GM12878 (cell line): Measurements from ENCODE around the gene MPHOSPH6. TPM values are rescaled to one million over a fixed set of nuclear protein-coding genes. Genes with fewer than 3 reads are reported as not detected.
"Not testable (repeated sequence)": the region's sequence is repeated elsewhere in the genome, so short reads cannot be mapped to it uniquely, and the experiment has no call there.

Experiments used
- ATAC-seq: fragments of 200-7000 bp; cut with Tn5 transposase; 3 replicates; pipeline ENCODE4 v1.9.1; 2020; ENCODE audit warnings: mild to moderate bottlenecking, moderate library complexity
- BruUV-seq: library from RNA; stranded (reverse); fragments of 400-500 nt; replicated peaks from 2 replicates; lab custom pipeline; 2021; lab: Mats Ljungman, UMichigan
- CTCF ChIA-PET: fragments of 300-600 bp; sonication (Branson Sonifier 250); formaldehyde crosslinking; extraction: SDS; loops from one replicate; lab custom pipeline; 2021; ENCODE audit warnings: inconsistent platforms; lab: Yijun Ruan, JAX
- POLR2A ChIA-PET: fragments of 350-600 bp; formaldehyde crosslinking; extraction: SDS; loops from one replicate; lab custom pipeline; 2021; ENCODE audit warnings: inconsistent platforms; lab: Charles Lee
- RAD21 ChIA-PET: fragments of 300-600 bp; sonication (Branson Sonifier 250); formaldehyde crosslinking; loops from one replicate; lab custom pipeline; 2023; ENCODE audit warnings: antibody characterized with exemption; ENCODE audit not compliant: unreplicated experiment; lab: Charles Lee
- SMC1A ChIA-PET: fragments of 300-600 bp; sonication (Branson Sonifier 250); formaldehyde crosslinking; loops from one replicate; lab custom pipeline; 2023; ENCODE audit not compliant: unreplicated experiment, uncharacterized antibody; lab: Charles Lee
- DNase-seq: peaks from one replicate; pipeline ENCODE4 v3.0.0-alpha.2; 2011; ENCODE audit warnings: low read depth, low spot score
- FAIRE-seq: peaks from 3 replicates; lab custom pipeline; 2011; peaks lifted over from hg19 to GRCh38; lab: Jason Lieb, UNC
- H2AFZ ChIP-seq: 2 replicates; pipeline ENCODE4 v1.6.0; 2011; ENCODE audit warnings: low read depth, low read length, control low read depth; ENCODE audit not compliant: control insufficient read depth
- H3K27ac ChIP-seq: 2 replicates; pipeline ENCODE4 v1.5.1; 2011; ENCODE audit warnings: control low read depth; ENCODE audit not compliant: control insufficient read depth, insufficient read depth
- H3K27me3 ChIP-seq, 2 experiments: replicated peaks in 1 of 2; 2 replicates each; pipeline versions ENCODE4 v1.6.0 to v1.6.1; 2011; ENCODE audit warnings: low read length in 1 of 2; ENCODE audit not compliant: control insufficient read depth in 2 of 2, insufficient read depth in 2 of 2
- H3K36me3 ChIP-seq, 2 experiments: 2 replicates each; pipeline ENCODE4 v1.5.1; 2011; ENCODE audit warnings: low read length in 1 of 2; ENCODE audit not compliant: control insufficient read depth in 2 of 2, insufficient read depth in 2 of 2
- H3K4me1 ChIP-seq: 2 replicates; pipeline ENCODE4 v1.6.1; 2011; ENCODE audit warnings: mild to moderate bottlenecking, low read length, moderate library complexity, mixed read lengths; ENCODE audit not compliant: control insufficient read depth, insufficient read depth
- H3K4me2 ChIP-seq: 2 replicates; pipeline ENCODE4 v1.6.0; 2011; ENCODE audit warnings: control low read depth; ENCODE audit not compliant: control insufficient read depth, insufficient read depth
- H3K4me3 ChIP-seq: fragments of 200-600 bp; sonication (generic); 2 replicates; pipeline ENCODE4 v1.5.1; 2016
- H3K79me2 ChIP-seq: 2 replicates; pipeline ENCODE4 v1.6.0; 2011; ENCODE audit warnings: low read length; ENCODE audit not compliant: control insufficient read depth, insufficient read depth
- H3K9ac ChIP-seq: 2 replicates; pipeline ENCODE4 v1.8.0; 2011; ENCODE audit warnings: low read length, control low read depth, mixed read lengths; ENCODE audit not compliant: control insufficient read depth, insufficient read depth
- H3K9me3 ChIP-seq: replicated peaks from 3 replicates; pipeline ENCODE4 v1.5.1; 2011; ENCODE audit warnings: mild to moderate bottlenecking, low read length; ENCODE audit not compliant: control insufficient read depth, insufficient read depth
- H4K20me1 ChIP-seq: 2 replicates; pipeline ENCODE4 v1.6.0; 2011; ENCODE audit not compliant: control insufficient read depth, insufficient read depth
- CEBPZ ChIP-seq: fragments of 150-350 bp; IDR thresholded peaks from 2 replicates; pipeline ENCODE4 v1.6.1; 2016; ENCODE audit warnings: low read depth, low read length
- CREM ChIP-seq: IDR thresholded peaks from 2 replicates; pipeline ENCODE4 v1.6.1; 2014; ENCODE audit warnings: antibody characterized with exemption, low read depth
- E2F4 ChIP-seq: IDR thresholded peaks from 2 replicates; pipeline ENCODE4 v1.6.1; 2012; ENCODE audit warnings: low read depth, low read length, improper control_type of control experiment
- MEF2A ChIP-seq: IDR thresholded peaks from 2 replicates; pipeline ENCODE4 v1.6.1; 2011; ENCODE audit warnings: low read depth, mild to moderate bottlenecking, low read length, moderate library complexity; ENCODE audit not compliant: insufficient read depth
- MEF2B ChIP-seq: fragments of 450-650 bp; IDR thresholded peaks from 2 replicates; pipeline ENCODE4 v1.6.1; 2018; ENCODE audit warnings: mild to moderate bottlenecking, moderate library complexity; ENCODE audit not compliant: partially characterized antibody, poor library complexity, severe bottlenecking
- PAX8 ChIP-seq: fragments of 450-650 bp; IDR thresholded peaks from 2 replicates; pipeline ENCODE4 v1.6.1; 2017; ENCODE audit warnings: mild to moderate bottlenecking, moderate library complexity
- RAD21 ChIP-seq: IDR thresholded peaks from 2 replicates; pipeline ENCODE4 v1.6.1; 2011; ENCODE audit warnings: mild to moderate bottlenecking, low read depth, low read length, moderate library complexity; ENCODE audit not compliant: insufficient read depth
- SIX5 ChIP-seq: IDR thresholded peaks from 2 replicates; pipeline ENCODE4 v1.6.1; 2011; ENCODE audit warnings: mild to moderate bottlenecking, low read depth, low read length, moderate library complexity; ENCODE audit not compliant: severe bottlenecking
- TAF1 ChIP-seq: IDR thresholded peaks from 2 replicates; pipeline ENCODE4 v1.6.1; 2011; ENCODE audit warnings: mild to moderate bottlenecking, low read depth, low read length, borderline replicate concordance
- WGBS: methylation state at CpG from one replicate; pipeline ENCODE4 v1.1.6; 2016; ENCODE audit warnings: low lambda C conversion rate; ENCODE audit not compliant: insufficient replicate concordance, insufficient coverage; ENCODE audit errors: missing lambda C conversion rate; 5-methylcytosine and 5-hydroxymethylcytosine counted together
- in situ Hi-C: fragments of 300-500 bp; cut with MboI; formaldehyde crosslinking; loops from 9 replicates; pipeline ENCODE4 v1.14.3; 2018; ENCODE audit warnings: mixed read lengths
- intact Hi-C: fragments of 100-400 bp; cut with micrococcal nuclease; formaldehyde crosslinking; loops from one replicate; pipeline ENCODE4 v1.14.2; 2022; ENCODE audit not compliant: unreplicated experiment
- polyA plus RNA-seq, 11 experiments: library from polyadenylated mRNA; depleted of rRNA in 4 of 11; unstranded in 6 of 11; stranded (reverse) in 5 of 11; fragments of >200 nt; fragmentation: Nextera tagmentation in 4 of 11; fragmentation: Illumina TruSeq in 1 of 11; extraction: Ambion mirVana in 4 of 11; extraction: Trizol in 1 of 11; gene quantifications; 1 replicate in 1 of 11; 2 replicates in 10 of 11; pipeline versions ENCODE4 v1.2.1 to v1.2.3, GENCODE V29; 2011 to 2016; ENCODE audit warnings: inconsistent platforms in 2 of 11, missing spikeins in 2 of 11, low read depth in 1 of 11
- total RNA-seq, 4 experiments: library from RNA; depleted of rRNA in 3 of 4; stranded (reverse); fragments of >200 nt in 3 of 4; fragmentation: Illumina TruSeq in 1 of 4; extraction: Trizol in 1 of 4; gene quantifications; 2 replicates each; pipeline versions ENCODE4 v1.2.1 to v1.2.3, GENCODE V29; 2013 to 2021

MPHOSPH6 gene
- total and polyA plus RNA-seq, 10 of the 15 experiments (the other 5 are each of a cell fraction or from before 2014, with no cell fraction given), result 8.9 to 39.6 (median 19.8) TPM

GRCh38 chr16:82146556-82146955, 23.5 kb downstream of the MPHOSPH6 start:
- FAIRE-seq (no peak), ATAC-seq (no peak), DNase-seq (no peak)
- no peak overlapping the region for H3K27ac ChIP-seq
- no peak overlapping the region for H3K9ac ChIP-seq
- RAD21 ChIA-PET, result no interaction called here
- no peaks in the 10 kb centered on the region for H3K9me3 ChIP-seq
- no peaks in the 10 kb centered on the region for H4K20me1 ChIP-seq
- H3K79me2 ChIP-seq, result no peaks in the 10 kb centered on the region
- BruUV-seq, result no TSS peak
- SMC1A ChIA-PET, result no interaction called here
- no peaks in the 10 kb centered on the region for H3K4me1 ChIP-seq
- no peak overlapping the region for H3K4me3 ChIP-seq
- intact Hi-C loops (no loop called here), in situ Hi-C loops (no loop called here)
- no peaks in the 10 kb centered on the region for H3K27me3 ChIP-seq
- H2AFZ ChIP-seq, result no peak overlapping the region
- POLR2A ChIA-PET, result no interaction called here
- TF ChIP-seq RAD21 (no peak), MEF2B (no peak), TAF1 (no peak), MEF2A (no peak), CREM (no peak), SIX5 (no peak), PAX8 (no peak), E2F4 (no peak), CEBPZ (no peak)
- H3K36me3 ChIP-seq, result no peaks in the 10 kb centered on the region
- 62% methylated on average over 3 of the region's 3 CpGs for WGBS
- CTCF ChIA-PET, result no interaction called here
- no peak overlapping the region for H3K4me2 ChIP-seq

GRCh38 chr16:82139286-82139571, 30.8 kb downstream of the MPHOSPH6 start:
- H3K36me3 ChIP-seq, H3K79me2 ChIP-seq, H3K27ac ChIP-seq, H3K27me3 ChIP-seq, H2AFZ ChIP-seq, FAIRE-seq, in situ Hi-C loops, H3K9ac ChIP-seq, H3K4me1 ChIP-seq, H3K9me3 ChIP-seq, H3K4me3 ChIP-seq, DNase-seq, SMC1A ChIA-PET, CTCF ChIA-PET, H3K4me2 ChIP-seq, RAD21 ChIA-PET, ATAC-seq, intact Hi-C loops, BruUV-seq, H4K20me1 ChIP-seq, POLR2A ChIA-PET: not testable (repeated sequence)
- 97% methylated on average over 19 of the region's 19 CpGs for WGBS
